Measurements from ENCODE around the gene MSL3. TPM values are rescaled to one million over a fixed set of nuclear protein-coding genes. Genes with fewer than 3 reads are reported as not detected.

MSL3 gene
- total RNA-seq, 1 experiment from 2014 or later = 26.0 TPM

- in situ Hi-C loops (cut with HindIII; ENCODE audit: low pct_unique_long_range_greater_than_20kb, low sequenced_read_pairs) = no loop called here
- no peak for DNase-seq (ENCODE audit: low read depth)
These were observed 679 bp upstream of the MSL3 start for GRCh38 chrX:11757397-11757718.

- peak; percentile 75 for DNase-seq (ENCODE audit: low read depth)
- in situ Hi-C loops (cut with HindIII; ENCODE audit: low pct_unique_long_range_greater_than_20kb, low sequenced_read_pairs) = no loop called here
These were observed 549 bp downstream of the MSL3 start for GRCh38 chrX:11758400-11759171.

- DNase-seq (ENCODE audit: low read depth) = no peak
- in situ Hi-C loops (cut with HindIII; ENCODE audit: low pct_unique_long_range_greater_than_20kb, low sequenced_read_pairs) = no loop called here
These were observed 1.1 kb downstream of the MSL3 start for GRCh38 chrX:11759172-11759460.

- in situ Hi-C loops (cut with HindIII; ENCODE audit: low pct_unique_long_range_greater_than_20kb, low sequenced_read_pairs) = no loop called here
- peak; percentile 80 for DNase-seq (ENCODE audit: low read depth)
These were observed 1.6 kb downstream of the MSL3 start for GRCh38 chrX:11759461-11760311.

GRCh38 chrX:11760958-11761357 is 2.9 kb downstream of the MSL3 start:
- no peak for DNase-seq (ENCODE audit: low read depth)
- in situ Hi-C loops (cut with HindIII; ENCODE audit: low pct_unique_long_range_greater_than_20kb, low sequenced_read_pairs) = no loop called here

DNA sequence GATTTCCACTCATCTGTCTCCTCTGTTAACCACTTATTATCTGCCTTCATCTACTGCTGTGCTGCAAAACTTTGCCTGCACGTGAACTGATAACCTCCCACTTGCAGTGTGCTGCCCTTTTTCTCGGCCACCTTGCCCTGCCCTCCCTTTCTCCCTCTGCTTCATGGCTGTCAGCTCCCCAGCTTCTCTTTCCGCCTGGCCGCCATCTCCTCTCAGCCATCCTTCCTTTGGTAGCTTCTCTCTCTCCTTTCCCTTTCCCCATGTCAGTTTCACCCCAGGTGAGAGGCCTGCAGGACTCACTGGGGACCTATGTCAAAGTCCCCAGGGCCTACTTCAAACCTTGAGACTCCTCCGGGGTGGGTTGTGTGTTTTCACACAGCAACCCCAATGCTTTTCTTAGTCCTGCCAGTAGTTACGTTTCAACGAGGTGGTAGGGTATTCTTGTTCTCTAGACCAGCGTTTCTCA is 6.6 kb downstream of the MSL3 start:
- in situ Hi-C loops (cut with HindIII; ENCODE audit: low pct_unique_long_range_greater_than_20kb, low sequenced_read_pairs) = no loop called here
- DNase-seq (ENCODE audit: low read depth) = no peak

DNA sequence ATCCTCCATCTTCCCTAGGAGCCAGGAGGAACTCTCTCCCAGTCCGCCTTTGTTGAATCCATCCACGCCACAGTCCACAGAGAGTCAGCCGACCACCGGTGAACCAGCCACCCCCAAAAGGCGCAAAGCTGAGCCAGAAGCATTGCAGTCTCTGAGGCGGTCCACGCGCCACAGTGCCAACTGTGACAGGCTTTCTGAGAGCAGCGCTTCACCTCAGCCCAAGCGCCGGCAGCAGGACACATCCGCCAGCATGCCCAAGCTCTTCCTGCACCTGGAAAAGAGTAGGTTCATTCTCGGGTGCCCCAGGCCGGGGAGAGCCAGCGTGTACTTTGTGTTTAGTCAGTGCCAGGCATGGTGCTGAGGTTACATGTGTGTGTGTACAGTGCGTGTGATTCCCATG is 7.4 kb downstream of the MSL3 start:
- in situ Hi-C loops (cut with HindIII; ENCODE audit: low pct_unique_long_range_greater_than_20kb, low sequenced_read_pairs) = no loop called here
- no peak for DNase-seq (ENCODE audit: low read depth)

- no peak for DNase-seq (ENCODE audit: low read depth)
- in situ Hi-C loops (cut with HindIII; ENCODE audit: low pct_unique_long_range_greater_than_20kb, low sequenced_read_pairs) = no loop called here
These were observed 8.4 kb downstream of the MSL3 start for GRCh38 chrX:11766487-11766886.

GRCh38 chrX:11768039-11768438 is 10.0 kb downstream of the MSL3 start:
- in situ Hi-C loops (cut with HindIII; ENCODE audit: low pct_unique_long_range_greater_than_20kb, low sequenced_read_pairs) = no loop called here
- no peak for DNase-seq (ENCODE audit: low read depth)

DNA sequence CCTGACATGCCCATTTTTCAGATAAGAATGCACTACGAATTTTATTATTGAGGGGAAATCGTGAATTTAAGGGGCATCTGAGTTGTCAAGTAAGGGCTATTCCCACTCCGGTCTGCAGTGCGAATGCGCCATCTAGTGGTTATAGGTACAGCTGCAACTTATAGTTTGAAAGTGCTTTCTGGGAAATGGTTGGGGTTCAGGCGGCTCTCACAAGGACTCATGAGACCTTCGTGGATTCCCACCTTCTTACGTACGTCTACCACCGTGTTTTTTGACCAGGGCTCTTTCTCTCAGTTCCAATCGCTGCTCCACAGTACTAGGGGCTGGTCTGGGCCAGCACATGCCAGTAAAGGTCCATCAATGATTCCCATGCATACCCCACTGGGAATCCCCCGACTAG is 12.3 kb downstream of the MSL3 start:
- in situ Hi-C loops (cut with HindIII; ENCODE audit: low pct_unique_long_range_greater_than_20kb, low sequenced_read_pairs) = no loop called here
- DNase-seq (ENCODE audit: low read depth) = peak; percentile 19

DNA sequence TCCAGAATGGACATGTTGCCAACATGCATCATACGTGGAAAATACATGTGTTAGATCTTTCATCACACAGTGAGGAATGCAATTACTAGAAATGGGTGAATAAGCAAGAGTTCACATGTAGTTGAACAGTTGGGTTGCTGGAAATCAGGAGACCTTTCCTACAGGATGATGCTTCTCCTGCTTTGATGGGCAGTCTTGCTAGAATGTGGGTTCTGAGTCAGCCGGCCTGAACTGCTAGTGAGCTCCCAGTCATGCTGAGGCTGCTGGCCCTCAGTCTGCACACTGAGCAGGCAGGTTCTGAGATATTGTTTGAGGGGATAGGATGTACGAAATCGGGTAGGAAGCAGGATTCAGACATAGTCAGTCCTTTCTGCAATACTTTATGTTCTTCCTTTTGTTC is 20.2 kb downstream of the MSL3 start:
- in situ Hi-C loops (cut with HindIII; ENCODE audit: low pct_unique_long_range_greater_than_20kb, low sequenced_read_pairs) = no loop called here
- DNase-seq (ENCODE audit: low read depth) = no peak

DNA sequence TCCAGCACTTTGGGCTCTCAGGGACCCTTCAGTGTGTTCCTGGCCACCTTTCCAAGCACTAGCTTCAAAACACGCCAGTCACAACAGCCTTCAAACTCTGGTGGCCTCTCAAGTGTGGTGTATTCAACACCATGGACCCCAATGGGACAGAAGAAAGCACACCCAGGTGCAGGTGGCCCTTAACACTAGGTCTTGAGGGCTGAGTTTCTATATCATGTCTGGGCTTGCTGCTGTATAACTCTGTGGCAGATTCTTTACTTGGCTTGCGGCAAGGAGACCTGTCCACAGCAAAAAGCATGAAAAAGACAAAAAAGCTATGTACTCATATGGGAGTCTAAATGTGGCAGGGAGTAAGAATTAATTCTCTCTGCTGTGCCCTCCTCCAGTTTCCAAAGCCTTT is 23.1 kb downstream of the MSL3 start:
- in situ Hi-C loops (cut with HindIII; ENCODE audit: low pct_unique_long_range_greater_than_20kb, low sequenced_read_pairs) = no loop called here
- DNase-seq (ENCODE audit: low read depth) = no peak

- in situ Hi-C loops (cut with HindIII; ENCODE audit: low pct_unique_long_range_greater_than_20kb, low sequenced_read_pairs) = no loop called here
- DNase-seq (ENCODE audit: low read depth) = no peak
These were observed 23.8 kb downstream of the MSL3 start for GRCh38 chrX:11781734-11782370.

GRCh38 chrX:11784543-11784942 is 26.5 kb downstream of the MSL3 start:
- in situ Hi-C loops (cut with HindIII; ENCODE audit: low pct_unique_long_range_greater_than_20kb, low sequenced_read_pairs) = no loop called here
- no peak for DNase-seq (ENCODE audit: low read depth)

DNA sequence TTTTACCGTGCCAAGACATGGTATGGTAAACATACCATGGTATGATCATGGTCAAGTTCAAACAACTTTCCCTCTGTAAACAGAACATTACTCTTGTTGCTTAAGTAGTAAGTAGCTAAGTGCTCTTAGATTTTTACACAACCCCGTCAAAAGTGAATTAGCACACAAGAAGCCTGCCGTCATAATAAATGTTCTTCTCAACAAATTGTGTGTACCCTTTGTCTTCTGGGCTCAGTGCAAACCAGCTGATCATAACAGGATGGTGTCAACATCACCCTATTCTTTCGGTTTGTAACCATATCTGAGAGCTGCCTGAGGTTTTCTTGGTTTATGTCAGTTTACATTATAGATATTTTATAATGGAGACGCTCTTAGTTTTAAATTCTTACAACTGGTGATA is 28.8 kb downstream of the MSL3 start:
- in situ Hi-C loops (cut with HindIII; ENCODE audit: low pct_unique_long_range_greater_than_20kb, low sequenced_read_pairs) = no loop called here
- no peak for DNase-seq (ENCODE audit: low read depth)

DNA sequence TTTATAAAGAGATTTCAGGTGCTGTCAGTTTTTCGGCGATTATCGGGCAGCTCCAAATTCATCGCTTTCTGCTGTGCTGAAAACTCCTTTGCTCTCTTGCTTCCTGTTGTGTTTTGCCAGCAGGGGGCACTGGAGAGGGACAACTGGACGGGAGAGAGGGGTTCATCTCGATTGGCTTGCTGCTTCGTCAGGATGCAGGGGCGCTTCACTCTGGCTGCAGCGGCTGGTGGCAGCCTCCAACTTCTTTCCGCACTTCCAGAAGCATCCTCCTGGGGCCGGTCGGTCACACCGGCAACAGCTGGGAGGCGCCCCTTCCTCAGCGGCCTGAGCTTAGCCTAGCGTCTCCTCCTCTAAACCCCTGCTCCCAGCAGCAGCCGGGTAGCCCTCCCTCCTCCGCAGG is 29.5 kb downstream of the MSL3 start:
- DNase-seq (ENCODE audit: low read depth) = no peak
- in situ Hi-C loops (cut with HindIII; ENCODE audit: low pct_unique_long_range_greater_than_20kb, low sequenced_read_pairs) = no loop called here

DNA sequence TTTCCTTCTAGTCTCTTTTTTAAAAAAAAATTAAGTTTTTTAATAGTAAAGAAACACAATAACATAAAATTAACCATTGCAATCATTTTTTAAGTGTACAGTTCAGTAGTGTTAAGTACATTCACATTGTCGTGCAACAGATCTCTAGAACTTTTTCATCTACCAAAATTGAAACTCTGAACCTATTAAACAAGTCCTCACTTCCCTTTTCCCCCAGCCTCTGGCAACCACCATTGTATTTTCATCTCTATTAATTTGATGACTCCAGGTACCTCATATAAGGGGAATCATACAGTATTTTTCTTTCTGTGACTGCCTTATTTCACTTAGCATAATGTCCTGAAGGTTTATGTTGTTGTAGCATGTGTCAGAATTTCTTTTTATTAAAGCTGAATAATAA is 31.8 kb downstream of the MSL3 start:
- DNase-seq (ENCODE audit: low read depth) = no peak
- in situ Hi-C loops (cut with HindIII; ENCODE audit: low pct_unique_long_range_greater_than_20kb, low sequenced_read_pairs) = no loop called here

DNA sequence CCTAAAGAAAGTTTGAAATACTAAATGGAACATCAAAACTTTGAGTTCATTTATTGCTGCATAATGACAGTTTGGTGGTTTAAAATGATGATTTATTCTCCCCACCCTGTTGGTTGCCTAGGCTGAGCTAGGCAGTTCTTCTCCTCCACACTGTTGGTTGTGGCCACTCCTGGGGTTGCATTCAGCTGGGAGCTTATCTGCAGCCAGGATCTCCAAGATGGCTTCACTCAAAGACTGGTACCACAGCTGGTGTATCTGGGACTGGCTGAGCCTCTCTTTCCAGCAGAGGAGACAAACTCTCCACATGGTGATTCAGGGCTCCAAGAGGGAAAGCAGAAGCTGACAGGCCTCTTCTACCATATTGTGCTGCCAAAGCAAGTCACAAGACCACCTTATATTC is 33.1 kb downstream of the MSL3 start:
- DNase-seq (ENCODE audit: low read depth) = no peak
- in situ Hi-C loops (cut with HindIII; ENCODE audit: low pct_unique_long_range_greater_than_20kb, low sequenced_read_pairs) = no loop called here

GRCh38 chrX:11791537-11791936 is 33.5 kb downstream of the MSL3 start:
- in situ Hi-C loops (cut with HindIII; ENCODE audit: low pct_unique_long_range_greater_than_20kb, low sequenced_read_pairs) = no loop called here
- DNase-seq (ENCODE audit: low read depth) = no peak
